Peyer's patch (tissue), 4 donors: ENCODE data around the gene TAF3. TPM values are rescaled to one million over a fixed set of nuclear protein-coding genes. Genes with fewer than 3 reads are reported as not detected.

Experiments
- DNase-seq, 3 donors: peaks; one replicate each; pipeline ENCODE4 v3.0.0-alpha.2; 2017 to 2019
- H3K27ac ChIP-seq, 4 donors: fragments of 200-600 bp; sonication (generic); one replicate each; pipeline ENCODE4 v1.5.1; 2016 to 2019
- H3K27me3 ChIP-seq, 2 donors: fragments of 200-600 bp; sonication (generic); one replicate each; pipeline ENCODE4 v1.5.1; 2019
- H3K36me3 ChIP-seq, 3 donors: fragments of 200-600 bp; sonication (generic); one replicate each; pipeline ENCODE4 v1.5.1; 2016 to 2019
- H3K4me1 ChIP-seq, 4 donors: fragments of 200-600 bp; sonication (generic); one replicate each; pipeline ENCODE4 v1.5.1; 2016 to 2019
- H3K4me3 ChIP-seq, 4 donors: fragments of 200-600 bp; sonication (generic); 1 replicate in 3 of 4; 2 replicates in 1 of 4; pipeline ENCODE4 v1.5.1; 2016 to 2019; ENCODE audit warnings: mild to moderate bottlenecking in 1 of 4
- H3K9me3 ChIP-seq, 4 donors: fragments of 200-600 bp; sonication (generic); one replicate each; pipeline ENCODE4 v1.5.1; 2016 to 2019; ENCODE audit warnings: mild to moderate bottlenecking in 1 of 4
- POLR2A ChIP-seq, 2 donors: fragments of 450-650 bp; IDR thresholded peaks; one replicate each; pipeline ENCODE4 v1.5.1; 2017; ENCODE audit warnings: antibody characterized with exemption in 2 of 2, mild to moderate bottlenecking in 2 of 2, moderate library complexity in 2 of 2
- total RNA-seq, 4 donors: library from RNA; depleted of rRNA; stranded (reverse); fragments of >200 nt; gene quantifications; one replicate each; pipeline ENCODE4 v1.1.0, GENCODE V29; 2016
- TF ChIP-seq, protein P1 (sequence below), 6 experiments: fragments of 450-650 bp in 4 of 6; fragments of 200-600 bp in 2 of 6; sonication (generic) in 1 of 6; IDR thresholded peaks; one replicate each; pipeline ENCODE4 v1.5.1; 2017 to 2019; ENCODE audit warnings: antibody characterized with exemption in 6 of 6, mild to moderate bottlenecking in 3 of 6, moderate library complexity in 1 of 6

The TAF3 gene
- total RNA-seq, 4 donors from 2014 or later: 5.1 to 22.3 (median 7.1) TPM

DNA sequence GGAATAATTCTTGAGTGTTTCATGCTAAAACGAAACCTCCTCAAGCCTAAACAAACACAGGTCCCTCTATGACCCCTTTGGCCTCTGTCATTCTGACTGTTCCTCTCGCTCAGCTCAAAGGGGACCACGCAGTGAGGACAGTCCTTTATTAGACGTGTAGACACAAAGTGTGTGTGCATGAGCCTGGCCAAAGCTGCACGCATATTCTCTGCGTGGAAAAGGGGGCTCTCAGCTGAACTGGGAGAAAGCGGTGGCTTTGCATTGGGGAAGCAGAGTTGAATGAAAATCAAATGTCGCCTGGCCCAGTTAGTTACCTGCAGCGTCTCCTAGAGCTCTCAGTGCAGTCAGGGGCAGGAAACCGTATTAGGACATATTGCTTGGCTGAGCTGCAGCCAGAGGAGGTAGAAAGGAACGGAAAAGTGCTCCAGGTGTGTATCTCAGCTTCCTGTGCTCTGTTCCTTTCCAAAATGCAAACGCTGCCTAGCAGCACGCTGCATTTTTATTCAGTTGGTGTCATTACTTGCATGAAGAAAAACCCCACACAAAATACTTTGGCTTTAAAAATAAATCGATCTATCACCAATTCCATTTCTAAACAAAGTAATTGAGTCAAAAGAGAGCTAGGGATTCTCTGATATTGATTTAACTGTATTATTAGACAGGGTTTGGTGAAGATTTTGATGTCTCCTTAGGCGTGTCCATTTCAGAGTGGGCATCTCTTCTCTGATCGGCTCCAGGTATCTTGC, 241.1 kb downstream of the TAF3 start:
- peaks cover 0 to 18% (median 0%) of the 10 kb centered on the region in 4 donors for H3K4me1 ChIP-seq
- H3K27ac ChIP-seq: peak overlapping the region in 2 of 4 donors; percentile 46 to 54
- no peak for TF ChIP-seq POLR2A (IDR thresholded peaks at IDR 0.05)
- TF ChIP-seq, protein P1, sequence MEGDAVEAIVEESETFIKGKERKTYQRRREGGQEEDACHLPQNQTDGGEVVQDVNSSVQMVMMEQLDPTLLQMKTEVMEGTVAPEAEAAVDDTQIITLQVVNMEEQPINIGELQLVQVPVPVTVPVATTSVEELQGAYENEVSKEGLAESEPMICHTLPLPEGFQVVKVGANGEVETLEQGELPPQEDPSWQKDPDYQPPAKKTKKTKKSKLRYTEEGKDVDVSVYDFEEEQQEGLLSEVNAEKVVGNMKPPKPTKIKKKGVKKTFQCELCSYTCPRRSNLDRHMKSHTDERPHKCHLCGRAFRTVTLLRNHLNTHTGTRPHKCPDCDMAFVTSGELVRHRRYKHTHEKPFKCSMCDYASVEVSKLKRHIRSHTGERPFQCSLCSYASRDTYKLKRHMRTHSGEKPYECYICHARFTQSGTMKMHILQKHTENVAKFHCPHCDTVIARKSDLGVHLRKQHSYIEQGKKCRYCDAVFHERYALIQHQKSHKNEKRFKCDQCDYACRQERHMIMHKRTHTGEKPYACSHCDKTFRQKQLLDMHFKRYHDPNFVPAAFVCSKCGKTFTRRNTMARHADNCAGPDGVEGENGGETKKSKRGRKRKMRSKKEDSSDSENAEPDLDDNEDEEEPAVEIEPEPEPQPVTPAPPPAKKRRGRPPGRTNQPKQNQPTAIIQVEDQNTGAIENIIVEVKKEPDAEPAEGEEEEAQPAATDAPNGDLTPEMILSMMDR (IDR thresholded peaks at IDR 0.05): no peak
- no peaks in the 10 kb centered on the region for H3K9me3 ChIP-seq
- H3K36me3 ChIP-seq: no peaks in the 10 kb centered on the region
- peaks cover 0 to 18% of the 10 kb centered on the region in 2 donors for H3K27me3 ChIP-seq
- no peak for DNase-seq
- H3K4me3 ChIP-seq: no peak overlapping the region

DNA sequence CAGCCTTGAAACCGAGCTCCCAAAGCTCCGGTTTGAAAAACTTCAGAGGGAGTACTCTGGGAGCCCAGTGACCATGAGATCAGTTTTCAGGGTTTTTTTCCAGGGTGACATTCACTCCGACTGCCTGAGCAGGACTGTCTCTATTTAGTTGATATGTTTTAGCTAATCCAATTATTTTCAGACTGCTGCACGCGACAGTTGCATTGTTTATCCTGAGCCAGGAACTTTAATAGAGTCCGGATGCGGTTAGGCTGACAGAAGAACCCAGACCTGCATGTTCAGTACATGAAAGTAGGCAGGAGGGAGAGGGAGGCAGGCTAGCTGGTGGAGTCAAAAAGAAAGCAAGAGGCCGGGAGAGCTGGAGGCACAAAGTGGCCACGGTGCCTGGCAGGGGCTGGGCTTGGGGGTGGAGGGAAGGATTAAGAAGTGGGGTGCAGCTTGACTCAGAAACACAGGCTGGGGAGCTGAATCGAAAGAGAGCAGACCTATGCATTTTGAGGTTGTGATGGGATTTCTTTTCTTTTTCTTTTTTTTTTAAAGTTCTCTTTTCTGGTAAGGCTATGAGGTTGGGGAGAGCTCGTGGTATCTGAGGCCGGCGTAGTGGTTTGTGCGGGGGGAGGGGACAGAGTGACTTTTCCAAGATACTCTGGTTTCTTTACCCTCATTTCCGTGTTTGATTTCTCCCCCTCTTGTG, 241.9 kb downstream of the TAF3 start:
- H3K9me3 ChIP-seq: no peaks in the 10 kb centered on the region
- H3K27me3 ChIP-seq: peaks cover 0 to 10% of the 10 kb centered on the region in 2 donors
- peak overlapping the region; percentile 8 to 54 (median 38) for H3K27ac ChIP-seq
- DNase-seq: peak in 2 of 3 donors; percentile 59 to 72
- no peak for TF ChIP-seq POLR2A (IDR thresholded peaks at IDR 0.05)
- TF ChIP-seq, protein P1 (IDR thresholded peaks at IDR 0.05): no peak
- H3K36me3 ChIP-seq: no peaks in the 10 kb centered on the region
- peak overlapping the region in 2 of 4 donors; percentile 13 to 25 for H3K4me3 ChIP-seq
- H3K4me1 ChIP-seq: peaks cover 0 to 11% (median 0%) of the 10 kb centered on the region in 4 donors

DNA sequence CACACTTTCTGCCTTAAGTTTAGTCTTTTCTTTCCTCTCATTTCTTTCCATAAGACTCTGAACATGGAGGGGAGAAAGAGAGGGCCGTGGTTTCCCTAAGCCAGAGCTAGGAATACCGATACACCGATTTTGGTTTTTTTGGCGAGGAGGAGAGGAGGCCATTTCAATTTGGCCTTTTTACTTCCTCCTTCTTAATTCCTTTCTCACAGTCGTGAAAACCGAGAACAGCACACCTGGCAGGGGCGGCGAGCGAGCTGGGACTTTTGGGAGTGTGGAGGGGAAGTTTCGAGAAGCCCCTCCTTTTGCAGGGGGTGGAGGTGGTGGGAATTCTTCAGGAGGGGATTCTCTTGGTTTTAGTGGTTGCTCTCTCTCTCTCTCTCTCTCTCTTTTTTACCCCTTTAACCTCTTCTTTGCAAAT, 242.4 kb downstream of the TAF3 start:
- Histone ChIP-seq H3K27ac (peak overlapping the region; percentile 8 to 54 (median 30)), H3K4me3 (no peak overlapping the region), H3K27me3 (peaks cover 0 to 5% of the 10 kb centered on the region in 2 donors), H3K36me3 (no peaks in the 10 kb centered on the region), H3K9me3 (no peaks in the 10 kb centered on the region), H3K4me1 (peaks cover 0 to 5% (median 0%) of the 10 kb centered on the region in 4 donors)
- TF ChIP-seq, protein P1 (IDR thresholded peaks at IDR 0.05): no peak
- no peak for TF ChIP-seq POLR2A (IDR thresholded peaks at IDR 0.05)
- DNase-seq: no peak

DNA sequence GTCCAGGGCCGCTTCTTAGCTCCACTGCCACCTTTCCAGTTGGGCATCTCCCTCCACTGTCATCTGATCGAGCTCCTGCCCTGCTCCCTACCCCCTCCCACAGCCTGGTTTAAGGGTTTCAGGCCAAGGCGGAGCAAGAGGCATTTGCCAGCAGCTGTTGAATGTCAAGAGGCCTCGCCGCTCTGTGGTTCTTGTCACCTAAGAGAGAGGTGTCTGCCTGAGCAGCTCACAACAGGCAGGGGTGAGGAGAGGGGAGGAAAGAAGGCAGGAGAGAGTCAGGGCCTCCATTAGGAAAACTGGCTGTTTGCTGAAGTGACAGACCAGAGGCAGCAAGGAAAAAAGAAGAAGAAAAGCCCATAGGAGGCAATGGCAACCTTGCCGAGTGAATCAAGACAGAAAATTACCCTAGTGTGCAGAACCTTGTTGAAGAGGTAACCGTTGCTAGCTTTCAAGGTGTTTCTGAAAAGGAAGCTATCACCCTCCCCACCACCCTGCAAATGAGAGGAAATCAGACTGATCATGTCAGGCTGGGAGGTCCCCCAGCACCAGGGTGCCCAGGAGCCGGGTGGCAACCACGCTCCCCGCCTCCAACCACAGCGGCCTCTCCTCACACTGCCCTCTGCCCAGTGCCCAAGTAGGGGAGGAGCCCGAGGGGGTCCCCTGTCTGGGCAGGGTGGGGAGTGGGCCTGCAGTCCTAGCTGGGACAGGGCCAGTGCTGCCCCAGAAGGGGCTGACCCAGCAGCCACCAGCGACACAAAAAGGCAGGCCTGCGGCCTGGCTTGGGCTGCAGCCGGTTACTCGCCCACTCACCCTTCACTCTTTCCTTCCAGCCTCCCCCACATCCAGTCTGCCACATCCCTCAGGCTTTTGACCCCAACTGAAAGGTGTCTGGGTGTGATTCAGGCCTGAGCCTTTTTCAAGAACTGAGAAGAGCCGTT, 243.2 kb downstream of the TAF3 start:
- H3K4me3 ChIP-seq: no peak overlapping the region
- no peaks in the 10 kb centered on the region for H3K4me1 ChIP-seq
- no peaks in the 10 kb centered on the region for H3K9me3 ChIP-seq
- no peak for TF ChIP-seq POLR2A (IDR thresholded peaks at IDR 0.05)
- TF ChIP-seq, protein P1 (IDR thresholded peaks at IDR 0.05): no peak
- H3K36me3 ChIP-seq: no peaks in the 10 kb centered on the region
- no peaks in the 10 kb centered on the region for H3K27me3 ChIP-seq
- peak overlapping the region; percentile 8 to 54 (median 30) for H3K27ac ChIP-seq
- peak in 2 of 3 donors; percentile 55 to 73 for DNase-seq
